ENCODE results near the gene ALPK3. TPM values are rescaled to one million over a fixed set of nuclear protein-coding genes. Genes with fewer than 3 reads are reported as not detected.

The ALPK3 gene
- total and polyA plus RNA-seq, 9 of the 15 experiments (the other 6 are each of a cell fraction or from before 2014, with no cell fraction given) = 0.04 to 1.0 (median 0.07) TPM; not detected in 2

DNA sequence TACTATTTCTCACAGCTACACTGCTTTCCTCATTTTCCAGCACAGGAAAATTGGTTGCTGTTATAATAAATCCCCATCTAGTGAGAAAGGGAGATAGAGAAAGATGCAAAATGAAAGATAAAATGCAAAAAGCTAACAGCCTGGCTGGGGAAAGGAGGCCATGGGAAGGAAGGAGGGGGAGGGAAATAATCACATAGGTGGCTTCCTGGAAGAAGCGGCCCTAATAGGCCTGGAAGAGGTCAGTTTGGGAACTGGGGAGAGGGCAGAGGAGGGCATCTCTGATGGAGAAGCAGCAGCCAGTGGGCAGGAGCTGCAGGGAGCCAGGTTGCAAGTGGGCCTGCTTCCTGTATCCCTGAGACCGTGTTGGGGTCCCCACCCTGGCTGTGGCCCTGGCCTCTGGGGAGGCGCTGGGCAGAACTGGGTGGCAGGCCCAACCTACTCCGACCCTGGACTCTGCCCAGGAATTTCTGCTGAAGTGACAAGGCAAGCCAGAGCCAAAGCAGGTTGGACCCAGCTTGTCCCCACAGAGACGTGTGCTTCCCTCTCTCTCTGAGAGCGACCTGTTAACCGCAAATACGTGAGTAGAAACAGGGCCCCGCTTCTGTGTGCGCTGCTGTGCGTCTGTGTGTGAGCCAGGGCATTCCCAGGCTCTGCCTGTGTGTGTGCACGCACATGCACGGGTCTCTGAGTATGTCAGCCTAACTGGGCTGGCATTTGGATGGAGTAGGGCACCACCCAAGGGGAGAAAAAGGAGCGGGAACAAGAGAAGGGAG, 69.2 kb downstream of the ALPK3 start:
- Histone ChIP-seq H3K79me2 (ENCODE audit: control insufficient read depth, insufficient read depth, low read length) (no peaks in the 10 kb centered on the region), H3K4me1 (replicated peaks in 1 of 2; ENCODE audit: control insufficient read depth in 2 of 2, insufficient read depth in 2 of 2, low read length in 2 of 2) (peaks cover 3 to 10% of the 10 kb centered on the region in 2 experiments; a peak in 3 of 5 replicates), H4K20me1 (replicated peaks; ENCODE audit: control insufficient read depth, insufficient read depth, low read length) (no peaks in the 10 kb centered on the region), H3K27me3 (ENCODE audit: control insufficient read depth in 2 of 2, insufficient read depth in 2 of 2, low read length in 2 of 2) (peaks cover 2 to 10% of the 10 kb centered on the region in 2 experiments; a peak in 3 of 5 replicates), H3K27ac (ENCODE audit: extremely low read depth, low read depth, low read length) (no peak overlapping the region), H3K4me2 (ENCODE audit: insufficient read depth, low read length) (no peak overlapping the region), H3K9me1 (ENCODE audit: control insufficient read depth, insufficient read depth, low read length) (no peaks in the 10 kb centered on the region), H3K36me3 (ENCODE audit: control insufficient read depth, insufficient read depth, low read length) (no peaks in the 10 kb centered on the region), H3K9me3 (replicated peaks; ENCODE audit: control insufficient read depth, insufficient read depth, low read depth, low read length) (no peaks in the 10 kb centered on the region), H3K4me3 (no peak overlapping the region), H3K9ac (ENCODE audit: insufficient read depth in 1 of 2, low read depth in 2 of 2, low read length in 2 of 2) (0 out of 4 replicates have a peak overlapping the region, but pooled peaks of 1 of the 2 experiments have one; percentile 42), H2AFZ (ENCODE audit: low read depth, low read length) (peak overlapping the region; percentile 34)
- TF ChIP-seq, protein P1, sequence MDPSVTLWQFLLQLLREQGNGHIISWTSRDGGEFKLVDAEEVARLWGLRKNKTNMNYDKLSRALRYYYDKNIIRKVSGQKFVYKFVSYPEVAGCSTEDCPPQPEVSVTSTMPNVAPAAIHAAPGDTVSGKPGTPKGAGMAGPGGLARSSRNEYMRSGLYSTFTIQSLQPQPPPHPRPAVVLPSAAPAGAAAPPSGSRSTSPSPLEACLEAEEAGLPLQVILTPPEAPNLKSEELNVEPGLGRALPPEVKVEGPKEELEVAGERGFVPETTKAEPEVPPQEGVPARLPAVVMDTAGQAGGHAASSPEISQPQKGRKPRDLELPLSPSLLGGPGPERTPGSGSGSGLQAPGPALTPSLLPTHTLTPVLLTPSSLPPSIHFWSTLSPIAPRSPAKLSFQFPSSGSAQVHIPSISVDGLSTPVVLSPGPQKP (CRISPR knock-in tag; IDR thresholded peaks at IDR 0.05) = 0 out of 2 replicates have a peak, but pooled peaks have one; percentile 30
- peak; percentile 71 for TF ChIP-seq ZFP36 (IDR thresholded peaks at IDR 0.05; ENCODE audit: low read depth, low read length, partially characterized antibody)
- TF ChIP-seq ERF (CRISPR knock-in tag; IDR thresholded peaks at IDR 0.05) = no peak
- no peak for DNase-seq (ENCODE audit: extremely low read depth in 1 of 4, low spot score in 3 of 4)
- WGBS (ENCODE audit: insufficient coverage, low coverage, missing lambda C conversion rate) = 8% methylated on average over 14 of the region's 14 CpGs
- POLR2A ChIA-PET = interaction anchor here (0.6 to 2.0 kb wide), 2 partner anchors 15 to 68 kb away, joined by 3 to 6 read pairs; no protein-coding TSS in a partner anchor
- no TSS peak for BruUV-seq (replicated peaks)
- in situ Hi-C loops (cut with MboI) = loop anchor here (25.0 kb wide), 1 partner anchor 299 kb away; no protein-coding TSS in a partner anchor
- intact Hi-C loops (cut with micrococcal nuclease) = loop anchor here (10.0 kb wide), 1 partner anchor 158 kb away; no protein-coding TSS in a partner anchor
- ATAC-seq = no peak
- FAIRE-seq = no peak
- CTCF ChIA-PET (ENCODE audit: low intra/inter-chr PET ratio) = no interaction called here

All from K562 (cell line).